SH-SY5Y (cell line): ENCODE measurements around the gene BORCS5.

ENCODE experiments used
- GATA2 ChIP-seq: IDR thresholded peaks from 2 replicates; pipeline ENCODE4 v1.6.1; 2011; ENCODE audit warnings: mild to moderate bottlenecking, low read depth, low read length
- GATA3 ChIP-seq: IDR thresholded peaks from 2 replicates; pipeline ENCODE4 v1.6.1; 2011; ENCODE audit warnings: low read depth, mild to moderate bottlenecking, low read length, moderate library complexity

BORCS5 gene

GRCh38 chr12:12451098-12451497, 94.2 kb downstream of the BORCS5 start:
- TF ChIP-seq GATA2 (no peak), GATA3 (no peak)

GRCh38 chr12:12452326-12452902, 95.5 kb downstream of the BORCS5 start:
- TF ChIP-seq GATA2 (no peak), GATA3 (no peak)

GRCh38 chr12:12453635-12454034, 96.8 kb downstream of the BORCS5 start:
- TF ChIP-seq GATA3 = no peak
- no peak for TF ChIP-seq GATA2

GRCh38 chr12:12454315-12454714, 97.4 kb downstream of the BORCS5 start:
- TF ChIP-seq GATA2 = no peak
- TF ChIP-seq GATA3 = no peak

GRCh38 chr12:12456637-12457036, 99.8 kb downstream of the BORCS5 start:
- TF ChIP-seq GATA2 = no peak
- no peak for TF ChIP-seq GATA3

- TF ChIP-seq GATA3 (no peak), GATA2 (no peak)
Measured at GRCh38 chr12:12460935-12461922, 104.4 kb downstream of the BORCS5 start.

- TF ChIP-seq GATA2 = no peak
- TF ChIP-seq GATA3 = no peak
Measured at GRCh38 chr12:12461923-12462315, 105.0 kb downstream of the BORCS5 start.

GRCh38 chr12:12465522-12465921, 108.6 kb downstream of the BORCS5 start:
- TF ChIP-seq GATA3 (no peak), GATA2 (no peak)

GRCh38 chr12:12466157-12466556, 109.3 kb downstream of the BORCS5 start:
- TF ChIP-seq GATA3 (no peak), GATA2 (no peak)

GRCh38 chr12:12467264-12467663, 110.4 kb downstream of the BORCS5 start:
- TF ChIP-seq GATA2 (no peak), GATA3 (no peak)

GRCh38 chr12:12467688-12468261, 110.9 kb downstream of the BORCS5 start:
- TF ChIP-seq GATA3 (no peak), GATA2 (no peak)

- TF ChIP-seq GATA2 = no peak
- TF ChIP-seq GATA3 = no peak
Measured at GRCh38 chr12:12468575-12468974, 111.7 kb downstream of the BORCS5 start.

GRCh38 chr12:12469386-12469785, 112.5 kb downstream of the BORCS5 start:
- TF ChIP-seq GATA3 (no peak), GATA2 (no peak)

GRCh38 chr12:12470751-12471306, 114.0 kb downstream of the BORCS5 start:
- TF ChIP-seq GATA2 (no peak), GATA3 (no peak)

- TF ChIP-seq GATA2 (no peak), GATA3 (no peak)
Measured at GRCh38 chr12:12473223-12473622, 116.3 kb downstream of the BORCS5 start.
